ENCODE measurements around the gene LRRC74A. TPM values are rescaled to one million over a fixed set of nuclear protein-coding genes. Genes with fewer than 3 reads are reported as not detected.

The LRRC74A gene
- total RNA-seq, 1 experiment from 2014 or later: not detected

DNA sequence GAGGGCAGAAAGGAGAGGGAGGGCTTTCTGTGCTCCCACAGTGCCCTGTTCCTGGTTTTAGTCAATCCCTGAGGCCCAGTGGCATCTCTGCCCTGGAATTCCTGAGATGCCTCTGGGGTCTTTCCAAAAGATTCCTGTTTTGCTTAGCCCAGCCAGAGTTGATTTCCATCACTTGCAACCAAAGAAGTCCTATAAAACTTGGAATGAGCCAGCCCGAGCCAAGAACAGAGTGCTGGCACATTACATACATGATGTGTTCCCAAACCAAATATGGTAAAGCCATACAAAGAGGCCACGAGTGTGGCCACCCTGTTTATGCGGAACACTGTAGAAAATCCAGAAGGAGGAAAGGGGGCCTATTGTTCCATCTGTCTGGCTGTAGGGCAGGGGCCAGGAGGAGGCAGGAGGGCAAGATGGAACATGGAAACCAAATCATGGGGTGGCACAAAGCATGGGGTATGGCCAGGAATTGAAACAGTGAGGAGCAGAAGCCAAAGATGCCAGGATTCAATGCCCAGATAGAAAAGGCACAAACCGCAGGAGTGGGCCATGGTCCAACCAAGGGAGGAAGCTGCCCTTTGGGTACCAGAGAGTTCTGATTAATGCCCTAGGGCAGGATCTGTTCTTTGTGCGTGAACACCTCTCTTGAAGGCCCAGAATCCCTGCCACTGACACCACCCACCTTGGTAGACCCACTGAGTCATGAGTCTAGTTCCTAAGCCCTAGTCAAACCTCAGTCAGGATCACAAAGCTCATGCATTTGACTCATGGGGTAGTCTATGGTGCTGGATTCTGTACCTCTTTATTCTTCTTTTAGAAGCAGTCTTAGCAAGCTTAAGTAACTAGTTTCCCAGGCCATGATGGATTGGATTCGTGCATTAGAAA, 75.2 kb downstream of the LRRC74A start:
- no peak for DNase-seq
- no TSS peak for BruUV-seq (replicated peaks)
- H3K9me3 Mint-ChIP-seq (ENCODE audit: low read depth, unreplicated experiment): no peaks in the 10 kb centered on the region
- no peaks in the 10 kb centered on the region for H3K36me3 Mint-ChIP-seq (ENCODE audit: insufficient read depth, unreplicated experiment)
- H3K27me3 Mint-ChIP-seq (ENCODE audit: unreplicated experiment): no peaks in the 10 kb centered on the region
- H3K4me3 Mint-ChIP-seq (ENCODE audit: low read depth, unreplicated experiment): no peak overlapping the region
- intact Hi-C loops (cut with micrococcal nuclease; ENCODE audit: unreplicated experiment): no loop called here
- no peak overlapping the region for H3K27ac Mint-ChIP-seq (ENCODE audit: unreplicated experiment)
- no peaks in the 10 kb centered on the region for H3K4me1 Mint-ChIP-seq (ENCODE audit: low read depth, unreplicated experiment)
- TF ChIP-seq, protein P1, sequence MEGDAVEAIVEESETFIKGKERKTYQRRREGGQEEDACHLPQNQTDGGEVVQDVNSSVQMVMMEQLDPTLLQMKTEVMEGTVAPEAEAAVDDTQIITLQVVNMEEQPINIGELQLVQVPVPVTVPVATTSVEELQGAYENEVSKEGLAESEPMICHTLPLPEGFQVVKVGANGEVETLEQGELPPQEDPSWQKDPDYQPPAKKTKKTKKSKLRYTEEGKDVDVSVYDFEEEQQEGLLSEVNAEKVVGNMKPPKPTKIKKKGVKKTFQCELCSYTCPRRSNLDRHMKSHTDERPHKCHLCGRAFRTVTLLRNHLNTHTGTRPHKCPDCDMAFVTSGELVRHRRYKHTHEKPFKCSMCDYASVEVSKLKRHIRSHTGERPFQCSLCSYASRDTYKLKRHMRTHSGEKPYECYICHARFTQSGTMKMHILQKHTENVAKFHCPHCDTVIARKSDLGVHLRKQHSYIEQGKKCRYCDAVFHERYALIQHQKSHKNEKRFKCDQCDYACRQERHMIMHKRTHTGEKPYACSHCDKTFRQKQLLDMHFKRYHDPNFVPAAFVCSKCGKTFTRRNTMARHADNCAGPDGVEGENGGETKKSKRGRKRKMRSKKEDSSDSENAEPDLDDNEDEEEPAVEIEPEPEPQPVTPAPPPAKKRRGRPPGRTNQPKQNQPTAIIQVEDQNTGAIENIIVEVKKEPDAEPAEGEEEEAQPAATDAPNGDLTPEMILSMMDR (IDR thresholded peaks at IDR 0.05; ENCODE audit: unreplicated experiment): no peak
- CTCF ChIA-PET: no interaction called here

- Mint-ChIP-seq H3K4me3 (ENCODE audit: low read depth, unreplicated experiment) (no peak overlapping the region), H3K27me3 (ENCODE audit: unreplicated experiment) (no peaks in the 10 kb centered on the region), H3K4me1 (ENCODE audit: low read depth, unreplicated experiment) (no peaks in the 10 kb centered on the region), H3K36me3 (ENCODE audit: insufficient read depth, unreplicated experiment) (no peaks in the 10 kb centered on the region), H3K27ac (ENCODE audit: unreplicated experiment) (no peak overlapping the region), H3K9me3 (ENCODE audit: low read depth, unreplicated experiment) (no peaks in the 10 kb centered on the region)
- CTCF ChIA-PET: no interaction called here
- intact Hi-C loops (cut with micrococcal nuclease; ENCODE audit: unreplicated experiment): no loop called here
- BruUV-seq (replicated peaks): no TSS peak
- DNase-seq: no peak
- TF ChIP-seq, protein P1 (IDR thresholded peaks at IDR 0.05; ENCODE audit: unreplicated experiment): no peak
Measured at GRCh38 chr14:76902591-76902990, 76.4 kb downstream of the LRRC74A start.

DNA sequence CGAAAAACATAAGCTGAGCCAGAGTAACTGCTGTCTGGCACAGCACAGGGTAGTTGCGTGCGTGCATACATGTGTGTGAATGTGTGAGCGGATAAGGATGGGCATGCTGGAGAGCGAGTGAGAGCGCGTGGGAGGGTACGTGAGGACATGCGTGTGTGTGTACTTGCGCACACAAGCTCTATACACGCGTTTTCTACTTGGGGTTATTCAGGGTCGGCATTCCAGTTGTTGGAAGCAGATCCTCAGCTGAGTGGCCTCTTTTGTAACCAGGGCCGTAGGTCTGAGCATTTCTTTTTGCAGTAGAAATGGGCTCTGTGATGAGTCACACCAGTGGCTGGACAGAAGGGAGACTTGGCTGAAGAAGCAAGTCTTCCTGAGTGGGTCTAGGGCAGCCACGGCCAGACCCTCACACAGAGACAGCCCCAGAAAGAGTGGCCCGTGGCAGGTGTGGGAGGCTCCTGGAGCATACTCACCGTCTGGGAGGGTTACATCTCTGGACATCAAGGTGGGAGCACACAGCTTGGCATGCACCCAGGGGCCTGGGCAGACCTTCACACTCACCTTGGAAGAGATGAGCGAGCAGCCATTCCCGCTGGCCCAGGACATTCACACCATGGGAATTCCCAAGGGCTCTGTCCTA, 78.0 kb downstream of the LRRC74A start:
- no TSS peak for BruUV-seq (replicated peaks)
- no peaks in the 10 kb centered on the region for H3K4me1 Mint-ChIP-seq (ENCODE audit: low read depth, unreplicated experiment)

DNA sequence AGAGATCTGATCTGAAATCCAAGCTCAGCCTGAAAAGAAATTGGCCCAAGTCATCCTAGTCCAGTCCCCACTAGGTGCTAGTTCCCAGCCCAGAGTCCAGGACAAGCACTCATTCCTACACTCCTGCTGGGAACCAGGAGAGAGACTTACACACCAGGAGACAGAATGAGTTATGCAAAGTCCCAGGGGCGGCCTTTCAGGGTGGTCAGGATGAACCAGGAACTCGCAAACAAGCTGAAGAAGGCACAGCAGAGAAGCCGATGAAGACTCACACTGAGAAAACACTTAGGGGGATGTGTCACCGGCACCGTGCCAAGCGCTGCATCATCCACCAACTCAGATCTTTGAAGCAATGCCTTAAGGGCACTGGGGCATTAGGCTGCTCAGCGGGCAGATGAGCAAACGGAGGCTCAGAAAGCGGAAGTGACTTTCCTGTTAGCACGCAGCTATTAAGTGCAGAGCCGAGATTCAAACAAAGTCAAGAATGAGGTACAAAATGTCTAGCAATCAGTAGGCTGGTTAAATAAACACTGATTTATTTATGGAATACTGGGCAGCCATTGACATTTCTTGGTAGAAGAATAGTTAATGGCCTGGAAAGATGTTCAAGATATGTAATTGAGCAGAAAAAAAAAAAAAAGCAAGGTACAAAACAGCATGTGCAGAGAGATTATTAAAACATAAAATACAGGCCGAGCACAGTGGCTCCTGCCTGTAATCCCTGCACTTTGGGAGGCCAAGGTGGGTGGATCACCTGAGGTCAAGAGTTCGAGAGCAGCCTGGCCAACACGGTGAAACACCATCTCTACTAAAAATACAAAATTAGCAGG, 78.7 kb downstream of the LRRC74A start:
- Mint-ChIP-seq H3K4me3 (ENCODE audit: low read depth, unreplicated experiment) (no peak overlapping the region), H3K9me3 (ENCODE audit: low read depth, unreplicated experiment) (no peaks in the 10 kb centered on the region), H3K27me3 (ENCODE audit: unreplicated experiment) (no peaks in the 10 kb centered on the region), H3K36me3 (ENCODE audit: insufficient read depth, unreplicated experiment) (peaks cover 5% of the 10 kb centered on the region), H3K27ac (ENCODE audit: unreplicated experiment) (no peak overlapping the region), H3K4me1 (ENCODE audit: low read depth, unreplicated experiment) (no peaks in the 10 kb centered on the region)
- CTCF ChIA-PET: no interaction called here
- TF ChIP-seq, protein P1 (IDR thresholded peaks at IDR 0.05; ENCODE audit: unreplicated experiment): no peak
- DNase-seq: no peak
- no TSS peak for BruUV-seq (replicated peaks)
- intact Hi-C loops (cut with micrococcal nuclease; ENCODE audit: unreplicated experiment): no loop called here

More for the DNA sequence above, 78.0 kb downstream of the LRRC74A start:
- Mint-ChIP-seq H3K4me3 (ENCODE audit: low read depth, unreplicated experiment) (no peak overlapping the region), H3K27ac (ENCODE audit: unreplicated experiment) (no peak overlapping the region), H3K9me3 (ENCODE audit: low read depth, unreplicated experiment) (no peaks in the 10 kb centered on the region), H3K36me3 (ENCODE audit: insufficient read depth, unreplicated experiment) (peaks cover 5% of the 10 kb centered on the region), H3K27me3 (ENCODE audit: unreplicated experiment) (no peaks in the 10 kb centered on the region)
- intact Hi-C loops (cut with micrococcal nuclease; ENCODE audit: unreplicated experiment): no loop called here
- TF ChIP-seq, protein P1 (IDR thresholded peaks at IDR 0.05; ENCODE audit: unreplicated experiment): no peak
- CTCF ChIA-PET: no interaction called here
- no peak for DNase-seq

Measured in Calu3 (cell line).